ENCODE measurements around the gene C12orf76. TPM values are rescaled to one million over a fixed set of nuclear protein-coding genes. Genes with fewer than 3 reads are reported as not detected.
"Not testable (repeated sequence)": the region's sequence is repeated elsewhere in the genome, so short reads cannot be mapped to it uniquely, and the experiment has no call there.

The C12orf76 gene
- polyA plus RNA-seq, 3 donors, result 9.3 to 19.4 (median 10.6) TPM

- peaks cover 0 to 7% (median 4%) of the 10 kb centered on the region in 3 donors for H3K27me3 Mint-ChIP-seq (ENCODE audit: low read depth in 3 of 3)
- Histone ChIP-seq H4K20me1 (ENCODE audit: insufficient read depth, low read length) (no peaks in the 10 kb centered on the region), H3K27me3 (ENCODE audit: control insufficient read depth in 2 of 2, insufficient read depth in 2 of 2, low read length in 2 of 2) (no peaks in the 10 kb centered on the region), H2AFZ (ENCODE audit: insufficient read depth, low read depth, low read length, poor library complexity, severe bottlenecking) (peak overlapping the region; percentile 24), H3K4me3 (replicated peaks in 1 of 3; ENCODE audit: low read depth in 2 of 3, low read length in 3 of 3) (peak overlapping the region in 2 of 3 experiments; percentile 4 to 52), H3K9me3 (replicated peaks in 1 of 2; ENCODE audit: control insufficient read depth in 1 of 2, insufficient read depth in 1 of 2, low read length in 2 of 2) (no peaks in the 10 kb centered on the region), H3K79me2 (ENCODE audit: insufficient read depth, low read length) (no peaks in the 10 kb centered on the region), H3K9ac (ENCODE audit: insufficient read depth, low read length, poor library complexity, severe bottlenecking) (no peak overlapping the region), H3K36me3 (replicated peaks in 1 of 2; ENCODE audit: control insufficient read depth in 1 of 2, insufficient read depth in 2 of 2, low read length in 2 of 2) (no peaks in the 10 kb centered on the region), H3K4me2 (replicated peaks; ENCODE audit: extremely low read depth, low read length, poor library complexity, severe bottlenecking) (peak overlapping the region; percentile 62), H3K27ac (ENCODE audit: low read depth in 1 of 2, low read length in 2 of 2) (peak overlapping the region; percentile 68 to 72), H3K4me1 (ENCODE audit: control insufficient read depth in 1 of 2, insufficient read depth in 2 of 2, low read length in 2 of 2) (peaks cover 53 to 57% of the 10 kb centered on the region in 2 donors)
- peaks cover 0 to 3% of the 10 kb centered on the region in 2 donors for H3K36me3 Mint-ChIP-seq
- no peak for TF ChIP-seq CTCF (IDR thresholded peaks at IDR 0.05)
- peak overlapping the region; percentile 78 to 93 (median 91) for H3K27ac Mint-ChIP-seq
- peak; percentile 59 to 84 (median 84) for DNase-seq
- peaks cover 0 to 3% (median 0%) of the 10 kb centered on the region in 7 donors for H3K9me3 Mint-ChIP-seq
- intact Hi-C loops (cut with micrococcal nuclease), result no loop called here
- peak overlapping the region in 1 of 2 donors; percentile 63 for H3K4me3 Mint-ChIP-seq
- WGBS (ENCODE audit: insufficient coverage), result 0% methylated on average over 5 of the region's 5 CpGs
- H3K4me1 Mint-ChIP-seq, result peaks cover 49% of the 10 kb centered on the region
Measured at GRCh38 chr12:110088936-110089335, 40.6 kb upstream of the C12orf76 start.

GRCh38 chr12:110088216-110088615 is 39.9 kb upstream of the C12orf76 start:
- H3K4me3 ChIP-seq (replicated peaks in 1 of 3; ENCODE audit: low read depth in 2 of 3, low read length in 3 of 3), result peak overlapping the region in 1 of 3 experiments; percentile 52
- peak overlapping the region; percentile 13 for H3K9ac ChIP-seq (ENCODE audit: insufficient read depth, low read length, poor library complexity, severe bottlenecking)
- H3K4me1 ChIP-seq (ENCODE audit: control insufficient read depth in 1 of 2, insufficient read depth in 2 of 2, low read length in 2 of 2), result peaks cover 53 to 57% of the 10 kb centered on the region in 2 donors
- DNase-seq, result peak; percentile 37 to 58 (median 51)
- H3K9me3 Mint-ChIP-seq; H3K9me3 ChIP-seq (replicated peaks in 1 of 2; ENCODE audit: control insufficient read depth in 1 of 2, insufficient read depth in 1 of 2, low read length in 2 of 2); H3K27me3 ChIP-seq (ENCODE audit: control insufficient read depth in 2 of 2, insufficient read depth in 2 of 2, low read length in 2 of 2); H3K79me2 ChIP-seq (ENCODE audit: insufficient read depth, low read length); intact Hi-C loops (cut with micrococcal nuclease); H3K36me3 ChIP-seq (replicated peaks in 1 of 2; ENCODE audit: control insufficient read depth in 1 of 2, insufficient read depth in 2 of 2, low read length in 2 of 2); H4K20me1 ChIP-seq (ENCODE audit: insufficient read depth, low read length); H3K36me3 Mint-ChIP-seq; H3K27me3 Mint-ChIP-seq (ENCODE audit: low read depth in 3 of 3); H2AFZ ChIP-seq (ENCODE audit: insufficient read depth, low read depth, low read length, poor library complexity, severe bottlenecking): not testable (repeated sequence)
- WGBS (ENCODE audit: insufficient coverage), result 0% methylated on average over 5 of the region's 6 CpGs
- H3K27ac ChIP-seq (ENCODE audit: low read depth in 1 of 2, low read length in 2 of 2), result peak overlapping the region; percentile 56 to 72
- peaks cover 49% of the 10 kb centered on the region for H3K4me1 Mint-ChIP-seq
- H3K4me3 Mint-ChIP-seq, result peak overlapping the region; percentile 18 to 63
- H3K4me2 ChIP-seq (replicated peaks; ENCODE audit: extremely low read depth, low read length, poor library complexity, severe bottlenecking), result peak overlapping the region; percentile 62
- H3K27ac Mint-ChIP-seq, result peak overlapping the region; percentile 78 to 93 (median 91)

All from CD14-positive monocyte (primary cell).